Measurements from ENCODE around the gene MRPS10. TPM values are rescaled to one million over a fixed set of nuclear protein-coding genes. Genes with fewer than 3 reads are reported as not detected.

MRPS10 gene
- total RNA-seq, 2 donors from 2014 or later: 27.9 to 52.4 TPM

DNA sequence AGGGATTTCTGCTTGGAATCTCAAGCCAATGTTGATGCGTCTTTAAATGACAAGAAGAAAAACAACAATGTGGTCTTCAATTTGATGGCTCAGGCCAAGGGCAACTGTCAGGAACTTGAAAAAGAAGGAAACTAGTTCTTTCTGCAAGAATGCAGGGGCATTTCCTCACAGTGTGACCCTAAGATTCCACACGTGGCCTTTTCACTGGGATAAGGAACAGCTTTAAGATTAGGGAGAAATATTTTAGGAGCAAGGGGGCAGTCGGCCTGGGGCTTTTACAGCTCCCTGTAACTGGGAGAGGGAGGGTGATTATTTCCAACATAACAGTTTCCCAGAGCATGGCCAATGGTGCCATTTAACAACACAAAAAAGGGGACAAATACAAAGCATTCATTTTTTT is 39.4 kb upstream of the MRPS10 start:
- no peaks in the 10 kb centered on the region for H3K9me3 ChIP-seq

GRCh38 chr6:42255050-42255449 is 37.4 kb upstream of the MRPS10 start:
- TF ChIP-seq, protein P1, sequence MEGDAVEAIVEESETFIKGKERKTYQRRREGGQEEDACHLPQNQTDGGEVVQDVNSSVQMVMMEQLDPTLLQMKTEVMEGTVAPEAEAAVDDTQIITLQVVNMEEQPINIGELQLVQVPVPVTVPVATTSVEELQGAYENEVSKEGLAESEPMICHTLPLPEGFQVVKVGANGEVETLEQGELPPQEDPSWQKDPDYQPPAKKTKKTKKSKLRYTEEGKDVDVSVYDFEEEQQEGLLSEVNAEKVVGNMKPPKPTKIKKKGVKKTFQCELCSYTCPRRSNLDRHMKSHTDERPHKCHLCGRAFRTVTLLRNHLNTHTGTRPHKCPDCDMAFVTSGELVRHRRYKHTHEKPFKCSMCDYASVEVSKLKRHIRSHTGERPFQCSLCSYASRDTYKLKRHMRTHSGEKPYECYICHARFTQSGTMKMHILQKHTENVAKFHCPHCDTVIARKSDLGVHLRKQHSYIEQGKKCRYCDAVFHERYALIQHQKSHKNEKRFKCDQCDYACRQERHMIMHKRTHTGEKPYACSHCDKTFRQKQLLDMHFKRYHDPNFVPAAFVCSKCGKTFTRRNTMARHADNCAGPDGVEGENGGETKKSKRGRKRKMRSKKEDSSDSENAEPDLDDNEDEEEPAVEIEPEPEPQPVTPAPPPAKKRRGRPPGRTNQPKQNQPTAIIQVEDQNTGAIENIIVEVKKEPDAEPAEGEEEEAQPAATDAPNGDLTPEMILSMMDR (IDR thresholded peaks at IDR 0.05): no peak
- H3K27ac ChIP-seq: no peak overlapping the region
- peaks cover 0 to 34% of the 10 kb centered on the region in 2 donors for H3K4me1 ChIP-seq
- H3K36me3 ChIP-seq: no peaks in the 10 kb centered on the region
- no peaks in the 10 kb centered on the region for H3K9me3 ChIP-seq
- H3K27me3 ChIP-seq: no peaks in the 10 kb centered on the region
- no peak for DNase-seq (ENCODE audit: low spot score)
- no peak overlapping the region for H3K4me3 ChIP-seq

More for the DNA sequence above, 39.4 kb upstream of the MRPS10 start:
- Histone ChIP-seq H3K4me1 (peaks cover 0 to 27% of the 10 kb centered on the region in 2 donors), H3K36me3 (no peaks in the 10 kb centered on the region), H3K27me3 (no peaks in the 10 kb centered on the region), H3K4me3 (no peak overlapping the region), H3K27ac (no peak overlapping the region)
- DNase-seq (ENCODE audit: low spot score): no peak
- TF ChIP-seq, protein P1 (IDR thresholded peaks at IDR 0.05): no peak

DNA sequence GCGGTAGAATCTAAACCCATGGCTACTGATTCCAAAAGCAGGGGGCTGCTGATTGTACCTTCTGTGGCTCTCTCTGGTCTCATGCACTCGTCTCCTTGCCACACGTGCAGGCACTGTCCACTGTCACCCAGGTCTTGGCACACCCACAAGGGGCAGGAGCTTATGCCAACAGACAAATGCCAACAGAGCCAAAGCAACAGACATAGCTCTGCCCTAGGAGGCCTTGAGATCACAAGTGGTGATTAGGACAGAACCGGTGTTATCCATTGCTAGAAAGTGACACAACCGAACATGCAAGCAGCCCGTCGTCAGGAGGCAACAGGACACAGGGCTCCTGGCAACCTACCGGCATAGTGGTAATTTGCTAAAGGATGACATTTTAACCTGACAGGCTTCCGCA is 36.8 kb upstream of the MRPS10 start:
- Histone ChIP-seq H3K36me3 (no peaks in the 10 kb centered on the region), H3K4me3 (no peak overlapping the region), H3K27ac (no peak overlapping the region), H3K4me1 (peaks cover 0 to 40% of the 10 kb centered on the region in 2 donors), H3K9me3 (no peaks in the 10 kb centered on the region), H3K27me3 (no peaks in the 10 kb centered on the region)
- TF ChIP-seq, protein P1 (IDR thresholded peaks at IDR 0.05): no peak
- no peak for DNase-seq (ENCODE audit: low spot score)

DNA sequence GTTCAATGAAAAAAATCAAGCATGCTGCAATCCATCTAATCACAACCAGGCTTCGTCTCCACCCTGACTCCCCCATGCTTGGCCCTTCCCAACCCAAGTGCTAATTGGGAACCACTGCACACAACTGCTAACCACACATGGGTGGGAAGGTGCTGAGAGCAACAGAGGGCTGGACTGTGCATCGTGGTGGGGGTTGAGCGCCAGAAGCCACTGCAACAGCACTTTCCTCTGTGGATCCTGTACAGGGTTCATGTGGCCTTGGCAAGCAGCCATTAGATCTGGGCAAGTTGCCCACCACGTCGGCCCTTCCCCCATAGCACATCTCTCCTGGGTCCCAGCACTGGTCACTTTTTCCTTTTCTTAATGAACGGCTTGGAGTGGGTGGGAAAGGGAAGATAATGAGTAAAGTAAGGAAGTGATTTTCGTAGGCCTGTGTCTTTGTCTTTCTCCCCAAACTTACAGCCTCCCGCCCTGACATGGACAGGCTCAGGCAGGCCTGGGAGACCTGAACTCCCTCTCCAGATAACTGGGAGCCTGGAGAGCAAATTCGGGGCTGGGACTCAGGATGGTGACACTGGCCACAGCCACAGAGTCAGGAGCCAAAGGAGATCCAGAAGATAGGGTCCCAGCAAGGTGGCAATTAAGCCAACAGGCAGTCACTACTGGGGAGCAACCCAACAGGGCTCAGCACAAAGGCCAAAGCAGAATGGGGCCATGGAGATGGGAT is 34.4 kb upstream of the MRPS10 start:
- H3K4me1 ChIP-seq: peaks cover 0 to 46% of the 10 kb centered on the region in 2 donors
- H3K27ac ChIP-seq: peak overlapping the region; percentile 33 to 73
- TF ChIP-seq, protein P1 (IDR thresholded peaks at IDR 0.05): no peak
- peak; percentile 73 for DNase-seq (ENCODE audit: low spot score)
- no peaks in the 10 kb centered on the region for H3K36me3 ChIP-seq
- H3K4me3 ChIP-seq: no peak overlapping the region
- H3K27me3 ChIP-seq: no peaks in the 10 kb centered on the region
- no peaks in the 10 kb centered on the region for H3K9me3 ChIP-seq

DNA sequence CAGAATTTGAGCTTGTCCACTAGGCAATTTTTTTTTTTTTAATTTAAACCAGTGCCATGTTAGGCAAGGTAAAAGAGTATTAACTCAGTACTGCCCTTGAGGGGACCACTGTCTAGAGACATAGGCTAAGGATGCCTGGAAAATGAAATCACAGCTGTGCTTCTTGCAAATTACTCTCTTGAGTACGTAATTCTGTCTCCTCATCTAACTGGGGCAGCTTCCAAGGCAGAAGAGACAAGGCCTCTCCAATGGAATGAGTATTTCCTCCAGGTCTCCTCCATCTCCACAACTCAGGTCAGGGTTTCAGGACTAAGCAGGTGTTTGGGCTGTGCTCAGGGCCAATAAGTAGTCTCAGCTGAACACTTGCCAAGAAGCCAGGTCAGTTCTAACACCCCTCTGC is 33.8 kb upstream of the MRPS10 start:
- Histone ChIP-seq H3K4me3 (no peak overlapping the region), H3K9me3 (no peaks in the 10 kb centered on the region), H3K27me3 (no peaks in the 10 kb centered on the region), H3K4me1 (peaks cover 0 to 46% of the 10 kb centered on the region in 2 donors), H3K36me3 (no peaks in the 10 kb centered on the region), H3K27ac (peak overlapping the region in 1 of 2 donors; percentile 73)
- no peak for DNase-seq (ENCODE audit: low spot score)
- TF ChIP-seq, protein P1 (IDR thresholded peaks at IDR 0.05): no peak

Data from right atrium auricular region (tissue), 2 donors.